HG03045 (cell line): ENCODE data around the gene PRR14.

ENCODE experiments used
- ATAC-seq: cut with Tn5 transposase; IDR thresholded peaks from one replicate; pipeline ENCODE4 v1.9.1; 2021; ENCODE audit warnings: mild to moderate bottlenecking, moderate library complexity; ENCODE audit not compliant: unreplicated experiment

The PRR14 gene

GRCh38 chr16:30658731-30659506 is 8.2 kb downstream of the PRR14 start:
- ATAC-seq = peak; percentile 29

- ATAC-seq = no peak
These were observed 9.0 kb downstream of the PRR14 start for GRCh38 chr16:30659507-30660423.

GRCh38 chr16:30660424-30661261 is 9.9 kb downstream of the PRR14 start:
- ATAC-seq = no peak

DNA sequence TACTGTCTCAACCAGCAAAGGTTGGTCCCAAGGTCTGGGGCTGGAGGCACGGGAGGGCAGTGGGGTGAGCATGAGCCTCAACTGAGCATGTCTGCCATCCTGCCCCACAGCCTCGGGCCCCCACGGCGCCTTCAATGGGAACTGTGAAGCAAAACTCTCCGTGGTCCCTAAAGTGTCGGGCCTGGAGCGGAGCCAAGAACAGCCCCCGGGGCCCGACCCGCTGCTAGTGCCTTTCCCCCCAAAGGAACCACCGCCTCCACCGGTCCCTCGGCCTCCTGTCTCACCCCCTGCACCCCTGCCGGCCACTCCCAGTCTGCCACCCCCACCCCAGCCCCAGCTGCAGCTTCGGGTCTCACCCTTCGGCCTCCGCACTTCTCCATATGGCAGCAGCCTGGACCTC is 11.7 kb downstream of the PRR14 start:
- no peak for ATAC-seq

- no peak for ATAC-seq
These were observed 12.3 kb downstream of the PRR14 start for GRCh38 chr16:30663038-30663437.

DNA sequence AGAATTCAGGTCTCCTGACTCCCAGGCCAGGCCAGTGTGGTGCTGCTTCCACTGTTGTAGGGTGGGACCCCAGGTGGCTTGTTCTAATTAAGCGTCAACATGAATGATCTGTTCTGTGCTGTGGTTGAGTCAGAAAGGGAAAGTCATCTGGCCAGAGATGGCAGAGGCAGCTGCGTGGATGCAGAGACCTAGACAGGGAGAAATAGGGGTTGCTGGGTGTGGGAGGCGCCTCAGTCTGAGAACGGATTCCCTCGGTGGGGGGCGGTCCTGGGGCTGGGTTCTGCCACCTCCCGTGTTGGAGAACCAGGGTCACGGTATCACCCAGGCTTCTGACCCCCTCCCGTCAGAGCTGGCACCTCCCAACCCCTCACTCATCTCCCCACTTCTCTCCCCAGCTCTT is 13.1 kb downstream of the PRR14 start:
- no peak for ATAC-seq

- no peak for ATAC-seq
These were observed 13.9 kb downstream of the PRR14 start for GRCh38 chr16:30664616-30665109.

DNA sequence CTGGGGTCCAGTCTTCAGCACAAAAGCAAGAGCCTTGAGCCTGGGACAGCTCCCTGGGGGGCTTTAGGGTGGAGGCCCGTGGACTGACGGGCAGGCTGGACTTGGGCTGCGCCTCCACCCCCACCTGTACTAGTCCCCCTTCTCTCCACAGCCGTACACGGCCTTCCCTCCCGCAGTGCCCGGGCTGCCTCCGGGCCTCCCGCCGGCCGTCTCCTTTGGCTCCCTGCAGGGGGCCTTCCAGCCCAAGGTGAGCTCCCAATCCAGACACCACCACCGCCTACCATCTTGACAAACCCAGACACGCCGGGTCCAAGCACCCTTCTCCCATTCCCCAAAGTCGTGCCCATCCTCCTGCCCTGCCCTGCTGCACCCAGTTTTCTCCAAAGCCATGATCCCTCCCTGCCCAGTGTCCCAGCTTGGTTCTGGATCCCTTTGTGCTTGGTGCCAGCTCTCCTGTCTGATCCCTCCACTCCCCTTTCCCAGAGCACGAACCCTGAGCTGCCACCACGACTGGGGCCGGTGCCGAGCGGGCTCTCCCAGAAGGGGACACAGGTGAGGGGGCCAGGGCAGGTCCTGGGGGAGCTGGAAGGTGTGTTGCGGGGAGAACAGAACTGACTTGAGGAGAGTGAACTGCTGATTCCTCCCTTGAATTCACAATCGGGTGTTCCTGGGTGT is 14.5 kb downstream of the PRR14 start:
- no peak for ATAC-seq

GRCh38 chr16:30665830-30666190 is 15.1 kb downstream of the PRR14 start:
- no peak for ATAC-seq

- no peak for ATAC-seq
These were observed 15.9 kb downstream of the PRR14 start for GRCh38 chr16:30666681-30667080.

DNA sequence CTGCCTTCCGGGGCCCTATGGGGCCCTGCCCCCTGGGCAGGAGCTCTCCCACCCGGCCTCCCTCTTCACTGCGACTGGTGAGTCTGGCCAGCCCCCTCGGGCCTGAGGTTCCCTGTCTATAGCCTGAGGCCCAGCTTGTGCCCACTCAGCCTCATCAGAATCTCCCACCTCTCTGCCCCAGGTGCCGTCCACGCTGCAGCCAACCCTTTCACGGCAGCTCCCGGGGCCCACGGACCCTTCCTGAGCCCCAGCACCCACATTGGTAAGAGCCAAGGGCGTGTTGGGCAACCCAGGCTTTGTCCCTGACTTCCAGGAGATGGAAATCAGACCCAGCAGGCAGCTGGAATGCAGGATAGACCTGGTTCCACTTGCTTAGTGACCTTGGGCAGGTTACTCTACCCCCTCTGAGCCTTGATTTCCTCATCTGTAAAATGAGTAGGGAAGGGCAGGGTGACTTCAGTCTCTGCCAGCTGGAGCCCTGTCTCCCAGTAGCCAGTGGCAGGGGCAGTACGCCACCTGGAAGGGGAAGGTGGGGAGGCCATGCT is 16.7 kb downstream of the PRR14 start:
- ATAC-seq = no peak

- no peak for ATAC-seq
These were observed 17.6 kb downstream of the PRR14 start for GRCh38 chr16:30668393-30668792.

DNA sequence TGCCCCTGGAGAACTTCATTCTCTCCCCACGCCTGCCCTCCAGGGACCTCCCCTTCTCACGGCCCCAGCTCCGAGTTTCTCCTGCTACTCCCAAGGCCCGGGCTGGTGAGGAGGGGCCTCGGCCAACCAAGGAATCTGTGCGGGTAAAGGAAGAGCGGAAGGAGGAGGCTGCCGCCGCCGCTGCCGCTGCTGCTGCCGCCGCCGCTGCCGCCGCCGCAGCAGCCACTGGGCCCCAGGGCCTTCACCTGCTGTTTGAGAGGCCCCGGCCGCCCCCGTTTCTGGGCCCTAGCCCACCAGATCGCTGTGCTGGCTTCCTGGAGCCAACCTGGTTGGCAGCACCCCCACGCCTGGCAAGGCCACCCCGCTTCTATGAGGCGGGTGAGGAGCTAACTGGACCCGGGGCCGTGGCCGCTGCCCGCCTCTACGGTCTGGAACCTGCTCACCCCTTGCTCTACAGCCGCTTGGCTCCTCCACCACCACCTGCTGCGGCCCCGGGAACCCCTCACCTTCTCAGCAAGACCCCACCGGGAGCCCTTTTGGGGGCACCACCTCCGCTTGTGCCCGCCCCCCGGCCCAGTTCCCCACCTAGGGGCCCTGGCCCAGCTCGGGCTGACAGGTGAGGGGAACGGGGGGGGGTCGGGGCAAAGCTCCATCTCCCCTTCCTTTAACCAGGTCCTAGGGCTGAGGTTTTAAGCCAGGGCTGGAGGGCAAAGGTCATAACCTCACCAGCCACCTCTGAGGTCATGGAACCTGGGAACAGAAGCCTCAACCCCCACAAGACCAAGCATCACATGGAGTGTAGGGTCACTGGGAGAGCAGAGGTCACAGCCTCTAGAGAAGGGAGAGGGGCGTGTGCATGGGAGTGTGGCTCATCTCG is 18.5 kb downstream of the PRR14 start:
- no peak for ATAC-seq

- no peak for ATAC-seq
These were observed 19.4 kb downstream of the PRR14 start for GRCh38 chr16:30669903-30670824.

DNA sequence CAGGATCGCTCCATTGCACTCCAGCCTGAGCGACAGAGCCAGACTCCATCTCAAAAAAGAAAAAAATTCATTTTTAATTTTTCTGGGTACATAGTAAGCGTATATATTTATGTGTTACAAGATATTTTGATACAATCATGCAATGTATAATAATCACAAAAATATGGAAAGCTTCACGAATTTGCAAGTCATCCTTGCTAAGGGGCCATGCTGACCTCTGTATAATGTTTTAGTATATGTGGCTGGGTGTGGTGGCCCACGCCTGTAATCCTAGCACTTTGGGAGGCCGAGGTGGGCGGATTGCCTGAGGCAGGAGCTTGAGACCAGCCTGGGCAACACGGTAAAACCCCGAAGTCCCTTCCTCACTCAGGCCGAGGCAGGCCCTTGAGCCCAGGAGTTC is 24.4 kb downstream of the PRR14 start:
- no peak for ATAC-seq

DNA sequence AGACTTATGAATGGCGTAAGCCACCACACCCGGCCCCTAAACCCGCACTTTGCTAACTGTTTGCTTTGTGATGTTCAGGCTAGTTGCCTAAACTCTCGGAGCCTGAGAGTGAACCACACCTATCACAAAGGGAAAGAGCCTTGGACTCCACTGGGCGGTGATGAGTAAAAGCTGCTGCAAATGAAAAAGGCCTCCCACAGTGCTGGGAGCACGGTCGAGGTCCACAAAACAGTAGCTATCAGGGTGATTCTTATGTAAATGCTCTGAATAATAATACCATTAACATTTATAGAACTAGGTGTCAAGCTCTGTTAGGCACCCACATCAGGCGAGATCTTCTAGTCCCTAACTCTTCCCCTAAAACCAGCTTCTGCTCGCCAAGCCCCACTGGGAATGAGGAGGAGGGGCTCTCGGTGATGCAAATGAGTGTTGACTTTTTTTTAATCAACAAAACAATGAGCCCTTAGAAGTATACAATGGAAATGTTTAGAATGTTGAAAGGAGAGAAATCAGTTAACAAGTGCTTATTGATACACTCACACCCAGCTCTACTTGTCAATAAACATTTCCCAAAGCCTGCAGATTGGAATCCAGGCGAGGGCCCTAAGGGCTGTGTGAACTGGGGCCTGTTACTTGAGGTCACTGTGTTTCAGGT is 27.3 kb downstream of the PRR14 start:
- no peak for ATAC-seq

GRCh38 chr16:30678586-30678970 is 27.8 kb downstream of the PRR14 start:
- no peak for ATAC-seq

DNA sequence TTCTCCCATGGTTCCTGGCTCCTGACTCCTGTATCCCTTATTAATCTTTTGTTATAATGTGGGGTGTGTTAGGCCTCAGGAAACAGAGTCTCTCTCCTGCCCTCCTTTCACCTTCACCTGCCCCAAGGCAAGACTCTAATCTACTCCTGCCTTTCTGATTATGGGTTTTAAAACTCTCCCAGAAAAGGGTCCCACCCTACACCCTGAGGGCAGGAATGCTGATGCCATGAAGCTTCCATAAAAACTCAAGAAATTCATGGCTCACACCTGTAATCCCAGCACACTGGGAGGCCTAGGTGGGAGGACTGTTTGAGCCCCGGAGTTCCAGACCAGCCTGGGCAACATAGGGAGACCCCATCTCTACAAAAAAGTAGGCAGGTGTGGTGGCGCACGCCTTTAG is 29.6 kb downstream of the PRR14 start:
- no peak for ATAC-seq
